Endothelial cell of umbilical vein (primary cell): ENCODE data around the gene POU2AF1. TPM values are rescaled to one million over a fixed set of nuclear protein-coding genes. Genes with fewer than 3 reads are reported as not detected.

Source experiments
- BruUV-seq: library from RNA; stranded (reverse); fragments of 400-500 nt; replicated peaks from 2 replicates; lab custom pipeline; 2021; lab: Mats Ljungman, UMichigan
- CTCF ChIA-PET: fragments of 300-600, 350-600 bp; sonication (Branson Sonifier 250); formaldehyde crosslinking; loops from one replicate; lab custom pipeline; 2021; ENCODE audit warnings: antibody characterized with exemption, inconsistent platforms; lab: Charles Lee
- POLR2A ChIA-PET: fragments of 300-600, 350-600 bp; sonication (Branson Sonifier 250); formaldehyde crosslinking; loops from one replicate; lab custom pipeline; 2021; ENCODE audit warnings: antibody characterized with exemption, inconsistent platforms; lab: Charles Lee
- DNase-seq: peaks from one replicate; pipeline ENCODE4 v3.0.0-alpha.2; 2011; ENCODE audit warnings: low read depth, low spot score
- FAIRE-seq: peaks from 2 replicates; lab custom pipeline; 2011; peaks lifted over from hg19 to GRCh38; lab: Jason Lieb, UNC
- H2AFZ ChIP-seq: 2 replicates; pipeline ENCODE4 v1.6.0; 2012; ENCODE audit warnings: low read depth, low read length, control low read depth, inconsistent platforms
- H3K27ac ChIP-seq: 2 replicates; pipeline ENCODE4 v1.5.1; 2011; ENCODE audit warnings: low read depth, mild to moderate bottlenecking, control low read depth, low read length, moderate library complexity; ENCODE audit not compliant: insufficient read depth
- H3K27me3 ChIP-seq, 2 experiments: 2 replicates each; pipeline versions ENCODE4 v1.6.0 to v1.6.1; 2011; ENCODE audit warnings: low read length in 2 of 2, mixed read lengths in 1 of 2; ENCODE audit not compliant: control insufficient read depth in 2 of 2, insufficient read depth in 2 of 2
- H3K36me3 ChIP-seq, 2 experiments: 2 replicates in 1 of 2; 3 replicates in 1 of 2; pipeline ENCODE4 v1.5.1; 2011; ENCODE audit warnings: low read length in 2 of 2, mild to moderate bottlenecking in 1 of 2, moderate library complexity in 1 of 2; ENCODE audit not compliant: control insufficient read depth in 2 of 2, insufficient read depth in 2 of 2; ENCODE audit errors: extremely low read depth in 1 of 2
- H3K4me1 ChIP-seq: 3 replicates; pipeline ENCODE4 v1.5.1; 2011; ENCODE audit warnings: mild to moderate bottlenecking, low read length; ENCODE audit not compliant: control insufficient read depth, insufficient read depth; ENCODE audit errors: extremely low read depth
- H3K4me2 ChIP-seq: 2 replicates; pipeline ENCODE4 v1.6.1; 2011; ENCODE audit warnings: low read length, control low read depth, mixed read lengths; ENCODE audit not compliant: insufficient read depth
- H3K4me3 ChIP-seq, 3 experiments: fragments of 200-600 bp in 1 of 3; sonication (generic), shearing (Covaris generic) in 1 of 3; replicated peaks in 1 of 3; 2 replicates each; pipeline ENCODE4 v1.5.1; 2011 to 2016; ENCODE audit warnings: control low read depth in 3 of 3, low read length in 3 of 3, mild to moderate bottlenecking in 2 of 3, inconsistent platforms in 1 of 3, low read depth in 1 of 3, moderate library complexity in 1 of 3; ENCODE audit not compliant: insufficient read depth in 1 of 3
- H3K79me2 ChIP-seq: 2 replicates; pipeline ENCODE4 v1.6.0; 2012; ENCODE audit warnings: low read length, inconsistent platforms; ENCODE audit not compliant: control insufficient read depth, insufficient read depth
- H3K9ac ChIP-seq: replicated peaks from 2 replicates; pipeline ENCODE3; 2011; ENCODE audit warnings: low read length, control low read depth; ENCODE audit not compliant: insufficient read depth; ENCODE audit errors: extremely low read depth
- H3K9me1 ChIP-seq: replicated peaks from 3 replicates; pipeline ENCODE4 v1.6.0; 2011; ENCODE audit warnings: mild to moderate bottlenecking, low read length; ENCODE audit not compliant: control insufficient read depth, insufficient read depth; ENCODE audit errors: extremely low read depth
- H3K9me3 ChIP-seq: replicated peaks from 2 replicates; pipeline ENCODE4 v1.5.1; 2012; ENCODE audit warnings: low read length, inconsistent platforms; ENCODE audit not compliant: control insufficient read depth, insufficient read depth
- H4K20me1 ChIP-seq: replicated peaks from 2 replicates; pipeline ENCODE3; 2011; ENCODE audit warnings: mild to moderate bottlenecking, low read length; ENCODE audit not compliant: control insufficient read depth, insufficient read depth; ENCODE audit errors: extremely low read depth
- FOS ChIP-seq: IDR thresholded peaks from 2 replicates; pipeline ENCODE4 v1.6.1; 2011; ENCODE audit warnings: mild to moderate bottlenecking, low read length, moderate library complexity, borderline replicate concordance; ENCODE audit not compliant: insufficient read depth
- MYC ChIP-seq: IDR thresholded peaks from one replicate; pipeline ENCODE4 v1.6.1; 2011; ENCODE audit warnings: mild to moderate bottlenecking, low read depth, low read length
- POLR2A ChIP-seq: IDR thresholded peaks from 2 replicates; pipeline ENCODE4 v1.6.1; 2012; ENCODE audit warnings: low read depth, mild to moderate bottlenecking, control low read depth, low read length
- POLR2AphosphoS5 ChIP-seq: IDR thresholded peaks from 2 replicates; pipeline ENCODE4 v1.6.1; 2012; ENCODE audit warnings: low read depth, mild to moderate bottlenecking, control low read depth, low read length, moderate library complexity; ENCODE audit not compliant: insufficient read depth
- dilution Hi-C: fragments of 300-500 bp; cut with MboI; formaldehyde crosslinking; loops from one replicate; pipeline ENCODE4 v1.15.0; 2019; ENCODE audit warnings: low sequenced_read_pairs; ENCODE audit not compliant: extremely low pct_ligation_motif_present
- intact Hi-C: fragments of 100-400 bp; cut with micrococcal nuclease; formaldehyde crosslinking; loops from one replicate; pipeline ENCODE4 v1.10.0; 2022
- polyA plus RNA-seq, 4 experiments: library from polyadenylated mRNA; depleted of rRNA in 3 of 4; stranded (reverse) in 3 of 4; unstranded in 1 of 4; fragments of >200 nt; gene quantifications; 2 replicates each; pipeline versions ENCODE4 v1.2.1 to v1.2.3, GENCODE V29; 2011 to 2012; ENCODE audit warnings: missing spikeins in 1 of 4
- total RNA-seq: library from RNA; stranded (reverse); gene quantifications from 2 replicates; pipeline ENCODE4 v1.2.3, GENCODE V29; 2021

POU2AF1 gene
- total and polyA plus RNA-seq, 2 donors (not counting 3 experiments of a cell fraction or from before 2014, with no cell fraction given): not detected

DNA sequence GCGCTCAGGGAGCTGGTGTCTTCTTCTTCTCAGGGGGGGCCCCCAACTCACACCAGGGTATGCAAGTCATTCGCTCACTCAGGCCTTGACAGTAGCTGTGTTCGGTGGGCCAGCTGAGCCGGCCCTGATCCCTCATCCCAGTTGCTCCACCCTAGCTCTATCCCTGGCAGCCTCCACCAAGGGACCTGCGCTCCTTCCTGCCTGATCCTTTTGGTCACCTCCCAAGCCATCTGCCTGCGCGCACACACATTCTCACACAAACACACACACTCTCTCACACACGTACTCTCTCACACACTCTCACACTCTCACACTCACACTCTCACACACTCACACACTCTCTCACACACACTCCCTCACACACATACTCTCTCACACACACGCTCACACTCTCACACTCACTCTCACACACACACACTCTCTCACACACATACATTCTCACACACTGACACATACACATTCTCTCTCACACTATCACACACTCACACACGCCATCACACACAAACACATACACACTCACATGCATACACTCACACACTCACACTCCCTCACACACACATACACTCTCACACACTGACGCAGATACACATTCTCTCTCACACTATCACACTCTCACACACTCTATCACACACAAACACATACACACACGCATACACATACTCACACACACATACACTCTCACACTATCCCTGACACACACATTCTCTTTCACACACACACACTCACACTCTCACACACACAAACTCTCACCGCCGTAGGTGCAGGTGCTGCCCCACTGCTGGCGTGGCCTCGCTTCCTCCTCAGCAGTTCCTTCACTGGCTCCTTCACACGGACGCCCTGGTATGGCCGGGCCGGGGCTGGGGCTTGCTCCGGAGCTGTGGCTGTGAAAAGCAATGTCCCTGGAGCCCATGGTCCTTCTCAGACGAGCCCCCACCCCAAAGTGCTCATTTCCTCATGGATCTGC is 20.8 kb downstream of the POU2AF1 start:
- TF ChIP-seq POLR2AphosphoS5 (no peak), MYC (no peak), POLR2A (no peak), FOS (no peak)
- Histone ChIP-seq H3K79me2 (no peaks in the 10 kb centered on the region), H3K9me1 (no peaks in the 10 kb centered on the region), H2AFZ (no peak overlapping the region), H3K27me3 (no peaks in the 10 kb centered on the region), H3K36me3 (no peaks in the 10 kb centered on the region), H3K4me1 (no peaks in the 10 kb centered on the region), H3K4me3 (no peak overlapping the region), H4K20me1 (no peaks in the 10 kb centered on the region), H3K27ac (no peak overlapping the region), H3K9ac (no peak overlapping the region), H3K9me3 (no peaks in the 10 kb centered on the region), H3K4me2 (no peak overlapping the region)
- dilution Hi-C loops: no loop called here
- FAIRE-seq: no peak
- CTCF ChIA-PET: no interaction called here
- intact Hi-C loops: no loop called here
- no peak for DNase-seq
- POLR2A ChIA-PET: no interaction called here
- BruUV-seq: no TSS peak

DNA sequence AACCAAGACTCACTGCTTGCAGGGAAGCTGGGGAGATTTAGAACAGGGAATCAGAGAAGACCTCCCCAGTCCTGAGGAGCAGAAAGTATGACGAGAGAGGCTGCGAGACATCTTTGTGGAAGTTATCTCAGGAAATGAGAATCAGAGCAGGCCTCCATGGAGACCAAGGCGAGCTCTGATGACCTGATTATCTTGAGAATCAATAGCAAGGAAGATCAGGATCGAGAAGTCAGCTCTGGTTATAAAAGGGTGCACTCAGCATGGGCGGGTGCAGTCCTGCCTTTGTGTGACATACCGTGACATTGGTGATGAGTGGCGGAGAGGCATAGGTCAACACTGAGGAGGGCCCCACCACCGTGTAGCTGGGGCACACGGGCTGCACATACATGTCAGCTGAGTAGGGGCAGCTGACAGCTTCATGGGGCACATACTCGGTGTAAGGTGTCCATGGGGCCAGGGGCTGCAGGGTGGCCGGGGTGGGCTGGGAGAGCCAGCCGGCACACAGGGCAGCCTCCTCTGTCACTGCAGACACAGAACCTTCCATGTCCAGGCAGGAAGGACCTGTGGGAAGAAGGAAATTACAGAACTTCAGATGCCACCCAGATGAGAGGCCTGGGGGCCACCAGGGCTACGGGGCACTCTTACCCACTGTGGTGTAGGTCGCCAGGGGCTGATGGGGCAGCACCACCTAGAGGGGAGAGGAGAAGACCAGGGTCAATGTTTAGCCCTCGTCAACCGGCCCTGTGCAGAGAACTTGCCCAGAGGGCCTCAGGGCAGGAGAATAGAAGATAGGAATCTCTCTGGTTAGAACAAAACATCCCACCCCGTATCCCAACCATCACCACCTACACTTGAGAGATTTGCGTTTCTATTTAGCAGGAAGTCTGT is 21.7 kb downstream of the POU2AF1 start:
- ChIA-PET CTCF (no interaction called here), POLR2A (no interaction called here)
- Histone ChIP-seq H3K4me2 (no peak overlapping the region), H3K9me1 (no peaks in the 10 kb centered on the region), H2AFZ (no peak overlapping the region), H3K27me3 (no peaks in the 10 kb centered on the region), H3K36me3 (no peaks in the 10 kb centered on the region), H3K4me1 (no peaks in the 10 kb centered on the region), H3K4me3 (no peak overlapping the region), H3K27ac (no peak overlapping the region), H3K9ac (no peak overlapping the region), H3K9me3 (no peaks in the 10 kb centered on the region), H3K79me2 (no peaks in the 10 kb centered on the region), H4K20me1 (no peaks in the 10 kb centered on the region)
- intact Hi-C loops: no loop called here
- no peak for TF ChIP-seq POLR2A
- dilution Hi-C loops: no loop called here
- BruUV-seq: no TSS peak
- no peak for DNase-seq
- FAIRE-seq: no peak
